Measurements from ENCODE around the gene CDON. TPM values are rescaled to one million over a fixed set of nuclear protein-coding genes. Genes with fewer than 3 reads are reported as not detected.

Gene CDON
- total RNA-seq, 2 donors from 2014 or later: 17.6 to 21.9 TPM

GRCh38 chr11:126025822-126026221, 36.8 kb downstream of the CDON start:
- H3K9me3 ChIP-seq: no peaks in the 10 kb centered on the region
- no peak for DNase-seq (ENCODE audit: low spot score)
- no peak overlapping the region for H3K27ac ChIP-seq
- peaks cover 5% of the 10 kb centered on the region for H3K36me3 ChIP-seq
- H3K4me3 ChIP-seq: no peak overlapping the region
- no peaks in the 10 kb centered on the region for H3K27me3 ChIP-seq
- peaks cover 0 to 11% of the 10 kb centered on the region in 2 donors for H3K4me1 ChIP-seq
- TF ChIP-seq CTCF (IDR thresholded peaks at IDR 0.05): no peak

DNA sequence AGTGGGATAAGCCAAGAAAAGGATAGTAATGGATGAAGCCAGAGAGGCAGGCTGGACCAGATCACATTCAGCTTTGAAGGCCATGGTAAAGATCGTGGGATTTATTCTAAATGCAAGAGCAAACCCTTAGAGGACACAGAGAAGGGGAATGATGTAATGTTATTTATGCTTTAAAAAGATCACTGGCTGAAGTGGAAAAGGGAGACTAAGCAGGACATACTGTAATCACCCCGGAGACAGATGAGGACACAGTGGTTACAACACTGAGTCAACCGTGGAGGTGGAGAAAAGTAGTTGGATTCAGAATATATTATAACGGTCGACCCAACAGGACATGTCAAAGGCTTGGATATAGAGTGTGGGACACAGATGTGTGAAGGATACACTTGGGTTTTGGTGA, 38.5 kb downstream of the CDON start:
- peaks cover 0 to 11% of the 10 kb centered on the region in 2 donors for H3K4me1 ChIP-seq
- no peak for DNase-seq (ENCODE audit: low spot score)
- no peaks in the 10 kb centered on the region for H3K27me3 ChIP-seq
- peaks cover 12% of the 10 kb centered on the region for H3K36me3 ChIP-seq
- H3K27ac ChIP-seq: peak overlapping the region; percentile 11 to 33
- no peak overlapping the region for H3K4me3 ChIP-seq
- TF ChIP-seq CTCF (IDR thresholded peaks at IDR 0.05): no peak
- H3K9me3 ChIP-seq: no peaks in the 10 kb centered on the region

DNA sequence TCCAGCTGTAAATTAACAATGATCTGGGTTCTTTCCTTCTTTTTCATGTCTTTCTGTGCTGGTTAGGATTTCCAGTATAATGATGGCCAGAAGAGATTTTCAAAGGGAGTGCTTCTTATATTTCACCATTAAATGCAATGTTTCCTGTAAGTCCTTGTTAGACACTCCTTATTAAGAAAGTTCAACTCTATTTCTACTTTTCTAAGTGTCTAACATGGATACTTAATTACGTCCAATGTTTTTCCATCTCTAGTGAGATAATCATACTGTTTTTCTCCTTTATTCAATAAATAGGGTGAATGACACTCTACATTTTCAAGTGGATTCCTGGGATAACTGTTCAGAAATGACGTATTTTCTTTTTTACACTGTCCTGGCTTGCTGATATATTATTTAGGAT, 49.8 kb downstream of the CDON start:
- Histone ChIP-seq H3K4me3 (no peak overlapping the region), H3K27ac (no peak overlapping the region), H3K9me3 (no peaks in the 10 kb centered on the region), H3K36me3 (no peaks in the 10 kb centered on the region), H3K4me1 (no peaks in the 10 kb centered on the region), H3K27me3 (no peaks in the 10 kb centered on the region)
- no peak for DNase-seq (ENCODE audit: low spot score)
- TF ChIP-seq CTCF (IDR thresholded peaks at IDR 0.05): no peak

DNA sequence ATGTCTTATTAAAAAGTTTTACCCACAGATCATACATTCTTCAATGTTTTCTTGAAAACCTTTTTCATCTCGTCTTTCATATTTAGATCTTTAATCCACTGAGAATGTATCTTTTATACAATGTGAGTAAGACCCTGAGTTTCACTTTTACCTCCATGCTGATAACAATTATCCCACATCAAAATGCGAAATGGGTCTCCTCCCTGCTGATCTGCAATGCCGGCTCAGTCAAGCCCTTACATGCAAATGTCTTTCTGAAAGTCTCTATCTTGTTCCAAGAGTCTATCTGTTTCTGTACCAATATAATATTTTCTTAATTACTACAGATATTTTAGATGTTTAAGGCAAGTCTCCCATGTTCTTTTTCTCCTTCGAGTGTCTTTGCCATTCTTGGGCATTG, 50.9 kb downstream of the CDON start:
- H3K27me3 ChIP-seq: no peaks in the 10 kb centered on the region
- no peaks in the 10 kb centered on the region for H3K4me1 ChIP-seq
- H3K36me3 ChIP-seq: no peaks in the 10 kb centered on the region
- no peak overlapping the region for H3K27ac ChIP-seq
- no peak overlapping the region for H3K4me3 ChIP-seq
- no peak for DNase-seq (ENCODE audit: low spot score)
- TF ChIP-seq CTCF (IDR thresholded peaks at IDR 0.05): no peak
- H3K9me3 ChIP-seq: no peaks in the 10 kb centered on the region

GRCh38 chr11:126011265-126011664, 51.4 kb downstream of the CDON start:
- no peak for TF ChIP-seq CTCF (IDR thresholded peaks at IDR 0.05)
- no peak for DNase-seq (ENCODE audit: low spot score)
- H3K27me3 ChIP-seq: no peaks in the 10 kb centered on the region
- no peaks in the 10 kb centered on the region for H3K4me1 ChIP-seq
- no peak overlapping the region for H3K27ac ChIP-seq
- H3K4me3 ChIP-seq: no peak overlapping the region
- no peaks in the 10 kb centered on the region for H3K9me3 ChIP-seq
- no peaks in the 10 kb centered on the region for H3K36me3 ChIP-seq

GRCh38 chr11:126008956-126009355, 53.7 kb downstream of the CDON start:
- H3K9me3 ChIP-seq: no peaks in the 10 kb centered on the region
- H3K27me3 ChIP-seq: no peaks in the 10 kb centered on the region
- no peak for DNase-seq (ENCODE audit: low spot score)
- peaks cover 4% of the 10 kb centered on the region for H3K36me3 ChIP-seq
- H3K4me1 ChIP-seq: no peaks in the 10 kb centered on the region
- TF ChIP-seq CTCF (IDR thresholded peaks at IDR 0.05): no peak
- H3K4me3 ChIP-seq: no peak overlapping the region
- H3K27ac ChIP-seq: no peak overlapping the region

Data from right atrium auricular region (tissue), 2 donors.